ENCODE data around the gene MRPL47. TPM values are rescaled to one million over a fixed set of nuclear protein-coding genes. Genes with fewer than 3 reads are reported as not detected.

The MRPL47 gene
- total and polyA plus RNA-seq, 9 of the 15 experiments (the other 6 are each of a cell fraction or from before 2014, with no cell fraction given), result 101 to 437 (median 141) TPM

DNA sequence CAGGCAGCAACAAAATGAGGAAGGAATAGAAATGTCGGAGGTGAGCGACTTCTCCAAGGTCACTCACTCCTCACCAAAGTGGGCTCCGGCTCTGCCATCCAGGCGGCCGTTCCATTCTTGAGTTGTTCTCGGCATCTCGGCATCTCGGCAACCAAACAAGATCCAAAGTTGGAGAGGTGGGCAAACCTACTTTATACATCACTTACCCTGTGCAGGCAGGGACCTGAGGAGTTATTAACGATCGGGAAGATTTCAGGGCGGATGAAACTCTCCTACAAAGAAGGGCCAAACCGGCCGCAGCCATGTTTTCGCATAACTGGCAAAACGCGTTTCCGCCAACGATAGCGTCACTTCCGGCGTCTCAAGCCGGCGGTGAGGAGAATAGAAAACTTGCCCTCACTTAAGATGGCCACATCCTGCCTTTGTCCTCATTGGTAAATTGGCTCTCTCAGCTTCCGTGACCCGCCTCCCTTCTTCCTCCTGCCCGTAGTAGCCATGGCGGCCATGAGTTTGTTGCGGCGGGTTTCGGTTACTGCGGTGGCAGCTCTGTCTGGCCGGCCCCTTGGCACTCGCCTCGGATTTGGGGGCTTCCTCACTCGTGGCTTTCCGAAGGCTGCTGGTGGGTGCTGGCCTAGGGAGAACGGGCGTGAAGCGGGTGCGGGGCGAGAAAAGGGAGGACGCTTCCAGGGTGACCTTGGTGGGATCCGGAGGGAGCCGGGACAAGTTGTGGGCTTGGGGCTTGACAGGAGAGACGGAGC lies at the start of gene MRPL47, which contains the start of gene NDUFB5 (continued):
- TF ChIP-seq, protein P1, sequence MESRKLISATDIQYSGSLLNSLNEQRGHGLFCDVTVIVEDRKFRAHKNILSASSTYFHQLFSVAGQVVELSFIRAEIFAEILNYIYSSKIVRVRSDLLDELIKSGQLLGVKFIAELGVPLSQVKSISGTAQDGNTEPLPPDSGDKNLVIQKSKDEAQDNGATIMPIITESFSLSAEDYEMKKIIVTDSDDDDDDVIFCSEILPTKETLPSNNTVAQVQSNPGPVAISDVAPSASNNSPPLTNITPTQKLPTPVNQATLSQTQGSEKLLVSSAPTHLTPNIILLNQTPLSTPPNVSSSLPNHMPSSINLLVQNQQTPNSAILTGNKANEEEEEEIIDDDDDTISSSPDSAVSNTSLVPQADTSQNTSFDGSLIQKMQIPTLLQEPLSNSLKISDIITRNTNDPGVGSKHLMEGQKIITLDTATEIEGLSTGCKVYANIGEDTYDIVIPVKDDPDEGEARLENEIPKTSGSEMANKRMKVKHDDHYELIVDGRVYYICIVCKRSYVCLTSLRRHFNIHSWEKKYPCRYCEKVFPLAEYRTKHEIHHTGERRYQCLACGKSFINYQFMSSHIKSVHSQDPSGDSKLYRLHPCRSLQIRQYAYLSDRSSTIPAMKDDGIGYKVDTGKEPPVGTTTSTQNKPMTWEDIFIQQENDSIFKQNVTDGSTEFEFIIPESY (CRISPR knock-in tag; IDR thresholded peaks at IDR 0.05), result peak; percentile 28; the same call in 1 of the 2 replicates
- TF ChIP-seq MXI1 (IDR thresholded peaks at IDR 0.05; ENCODE audit: low read depth, low read length) (peak; percentile 62; the same call in 1 of the 2 replicates), CHD1 (IDR thresholded peaks at IDR 0.05; ENCODE audit: low read length) (peak; percentile 49), TRIM24 (IDR thresholded peaks at IDR 0.05) (no peak), SP2 (IDR thresholded peaks at IDR 0.05; ENCODE audit: extremely low read depth, low read depth, low read length, poor library complexity, severe bottlenecking) (peak; percentile 34), MTA3 (IDR thresholded peaks at IDR 0.05; ENCODE audit: borderline replicate concordance) (peak; percentile 77; the same call in 1 of the 2 replicates), ATF7 (IDR thresholded peaks at IDR 0.05) (peak; percentile 84), CREM (IDR thresholded peaks at IDR 0.05; ENCODE audit: low read depth) (peak; percentile 97), ZNF644 (tag; IDR thresholded peaks at IDR 0.05; ENCODE audit: low read depth) (0 out of 2 replicates have a peak, but pooled peaks have one; percentile 59), TRIM28 (IDR thresholded peaks at IDR 0.05) (no peak), SIX5 (IDR thresholded peaks at IDR 0.05; ENCODE audit: borderline replicate concordance in 1 of 2, insufficient read depth in 1 of 2, low read depth in 1 of 2, low read length in 2 of 2) (peak; percentile 52 to 62; a peak in 3 of 4 replicates), ELF4 (CRISPR knock-in tag; IDR thresholded peaks at IDR 0.05) (peak; percentile 32; the same call in 1 of the 2 replicates), ZNF184 (CRISPR knock-in tag; IDR thresholded peaks at IDR 0.05) (no peak), MEF2D (tag; conservative IDR thresholded peaks at IDR 0.05; ENCODE audit: low read depth) (no peak), NFE2 (IDR thresholded peaks at IDR 0.05; ENCODE audit: low read depth) (0 out of 2 replicates have a peak, but pooled peaks have one; percentile 20), DACH1 (IDR thresholded peaks at IDR 0.05; ENCODE audit: partially characterized antibody) (no peak), POLR2AphosphoS2 (IDR thresholded peaks at IDR 0.05; ENCODE audit: low read length) (peak; percentile 79; the same call in 1 of the 2 replicates), SUPT5H (IDR thresholded peaks at IDR 0.05) (peak; percentile 95), DIDO1 (tag; IDR thresholded peaks at IDR 0.05; ENCODE audit: low read depth) (peak; percentile 60; the same call in 1 of the 2 replicates), SRSF9 (IDR thresholded peaks at IDR 0.05; ENCODE audit: borderline replicate concordance, low read depth, low read length) (no peak), CCNT2 (IDR thresholded peaks at IDR 0.05; ENCODE audit: borderline replicate concordance, extremely low read depth, insufficient read length, low read depth, low read length) (peak; percentile 24), PML (IDR thresholded peaks at IDR 0.05; ENCODE audit: low read length) (peak; percentile 89; the same call in 1 of the 2 replicates), ZNF780A (CRISPR knock-in tag; IDR thresholded peaks at IDR 0.05) (0 out of 2 replicates have a peak, but pooled peaks have one; percentile 36), L3MBTL2 (IDR thresholded peaks at IDR 0.05) (no peak)
- TF ChIP-seq, protein P2, sequence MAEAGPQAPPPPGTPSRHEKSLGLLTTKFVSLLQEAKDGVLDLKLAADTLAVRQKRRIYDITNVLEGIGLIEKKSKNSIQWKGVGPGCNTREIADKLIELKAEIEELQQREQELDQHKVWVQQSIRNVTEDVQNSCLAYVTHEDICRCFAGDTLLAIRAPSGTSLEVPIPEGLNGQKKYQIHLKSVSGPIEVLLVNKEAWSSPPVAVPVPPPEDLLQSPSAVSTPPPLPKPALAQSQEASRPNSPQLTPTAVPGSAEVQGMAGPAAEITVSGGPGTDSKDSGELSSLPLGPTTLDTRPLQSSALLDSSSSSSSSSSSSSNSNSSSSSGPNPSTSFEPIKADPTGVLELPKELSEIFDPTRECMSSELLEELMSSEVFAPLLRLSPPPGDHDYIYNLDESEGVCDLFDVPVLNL (CRISPR knock-in tag; IDR thresholded peaks at IDR 0.05; ENCODE audit: low read depth), result no peak
- TF ChIP-seq, protein P3, sequence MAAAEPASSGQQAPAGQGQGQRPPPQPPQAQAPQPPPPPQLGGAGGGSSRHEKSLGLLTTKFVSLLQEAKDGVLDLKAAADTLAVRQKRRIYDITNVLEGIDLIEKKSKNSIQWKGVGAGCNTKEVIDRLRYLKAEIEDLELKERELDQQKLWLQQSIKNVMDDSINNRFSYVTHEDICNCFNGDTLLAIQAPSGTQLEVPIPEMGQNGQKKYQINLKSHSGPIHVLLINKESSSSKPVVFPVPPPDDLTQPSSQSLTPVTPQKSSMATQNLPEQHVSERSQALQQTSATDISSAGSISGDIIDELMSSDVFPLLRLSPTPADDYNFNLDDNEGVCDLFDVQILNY (CRISPR knock-in tag; IDR thresholded peaks at IDR 0.05), result peak; percentile 12; the same call in 1 of the 2 replicates
